GM21447 (cell line): ENCODE results near the gene CFAP107.
"Not testable (repeated sequence)": the region's sequence is repeated elsewhere in the genome, so short reads cannot be mapped to it uniquely, and the experiment has no call there.

Experiments
- ATAC-seq: cut with Tn5 transposase; IDR thresholded peaks from one replicate; pipeline ENCODE4 v1.9.1; 2021; ENCODE audit not compliant: unreplicated experiment

The CFAP107 gene, protein sequence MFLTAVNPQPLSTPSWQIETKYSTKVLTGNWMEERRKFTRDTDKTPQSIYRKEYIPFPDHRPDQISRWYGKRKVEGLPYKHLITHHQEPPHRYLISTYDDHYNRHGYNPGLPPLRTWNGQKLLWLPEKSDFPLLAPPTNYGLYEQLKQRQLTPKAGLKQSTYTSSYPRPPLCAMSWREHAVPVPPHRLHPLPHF

DNA sequence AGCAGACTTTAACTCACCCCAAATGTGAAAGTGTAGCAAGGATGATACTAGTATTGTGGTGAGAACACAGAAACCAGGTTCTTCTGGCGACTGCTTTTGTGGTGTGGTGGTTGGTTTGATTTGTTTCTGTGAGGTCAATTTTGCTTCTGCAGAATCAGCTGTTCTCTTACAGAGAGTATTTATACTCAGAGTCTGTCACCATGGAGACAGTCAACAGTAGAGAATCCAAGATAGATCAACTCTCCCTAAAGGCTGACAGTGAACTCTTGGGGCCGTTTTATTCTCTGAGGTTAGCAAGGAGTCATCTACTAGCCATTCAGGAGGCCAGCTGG is at the start of gene CFAP107:
Gene CFAP107, plus strand, starts transcription at position 209 of the 332 bp plus-strand sequence. CDS start 231 bp downstream, outside the sequence.
- ATAC-seq, result no peak

DNA sequence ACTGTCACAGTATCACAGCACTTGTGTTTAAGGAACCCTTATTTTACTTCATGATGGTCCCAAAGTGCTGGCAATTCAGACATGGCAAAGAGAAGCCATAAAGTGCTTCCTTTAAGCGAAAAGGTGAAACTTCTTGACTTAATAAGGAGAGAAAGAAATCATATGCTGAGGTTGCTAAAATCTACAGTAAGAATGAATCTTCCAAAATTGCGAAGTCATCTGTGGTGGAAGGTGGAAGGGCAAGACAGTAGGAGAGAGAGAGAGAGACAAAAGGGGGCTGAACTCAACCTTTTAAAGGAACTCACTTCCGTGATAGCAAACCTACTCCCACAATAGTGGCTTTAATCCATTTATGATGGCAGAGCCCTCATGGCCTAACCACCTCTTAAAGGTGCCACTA is 49.3 kb upstream of the CFAP107 start:
- no peak for ATAC-seq

DNA sequence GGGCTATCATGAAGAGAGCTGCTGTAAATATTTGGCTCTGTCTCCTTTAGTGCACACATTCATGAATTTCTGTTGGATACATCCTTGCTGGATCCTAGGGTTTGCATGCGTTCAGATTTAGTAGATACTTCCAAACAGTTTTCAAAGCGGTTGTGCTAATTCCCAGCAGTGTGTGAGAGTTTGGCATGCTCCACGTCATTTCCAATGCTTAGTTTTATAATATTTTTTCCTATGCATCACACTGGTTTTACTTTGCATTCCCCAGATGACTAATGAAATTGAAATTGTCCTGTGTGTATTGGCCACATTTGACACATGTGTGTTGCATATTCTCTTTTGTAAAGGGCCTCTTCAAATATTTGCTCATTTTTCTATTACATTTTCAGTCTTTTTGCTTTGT is 48.6 kb upstream of the CFAP107 start:
- no peak for ATAC-seq

GRCh38 chr1:12703821-12704451 is 42.1 kb upstream of the CFAP107 start:
- no peak for ATAC-seq

GRCh38 chr1:12706061-12706460 is 39.9 kb upstream of the CFAP107 start:
- no peak for ATAC-seq

GRCh38 chr1:12708396-12709090 is 37.5 kb upstream of the CFAP107 start:
- ATAC-seq, result no peak

DNA sequence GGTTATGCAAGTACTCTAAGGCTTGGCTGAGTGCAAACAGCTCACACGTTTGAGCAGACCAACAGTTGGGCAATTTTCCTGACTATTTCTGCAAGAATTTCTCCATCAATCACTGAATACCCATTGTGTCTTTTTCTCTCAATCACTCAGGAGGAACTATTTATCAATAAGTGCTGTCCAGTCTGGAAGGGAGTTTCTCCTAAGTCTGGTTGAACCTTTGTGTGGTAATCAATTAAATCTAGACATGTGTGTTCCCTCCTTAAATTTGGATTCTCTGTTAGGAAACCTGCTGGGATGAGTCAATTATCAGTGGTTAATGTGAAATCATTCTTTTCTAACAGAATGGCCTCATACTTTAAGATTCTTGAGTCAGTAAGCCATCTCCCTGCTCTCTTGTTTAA is 36.9 kb upstream of the CFAP107 start:
- ATAC-seq, result no peak

DNA sequence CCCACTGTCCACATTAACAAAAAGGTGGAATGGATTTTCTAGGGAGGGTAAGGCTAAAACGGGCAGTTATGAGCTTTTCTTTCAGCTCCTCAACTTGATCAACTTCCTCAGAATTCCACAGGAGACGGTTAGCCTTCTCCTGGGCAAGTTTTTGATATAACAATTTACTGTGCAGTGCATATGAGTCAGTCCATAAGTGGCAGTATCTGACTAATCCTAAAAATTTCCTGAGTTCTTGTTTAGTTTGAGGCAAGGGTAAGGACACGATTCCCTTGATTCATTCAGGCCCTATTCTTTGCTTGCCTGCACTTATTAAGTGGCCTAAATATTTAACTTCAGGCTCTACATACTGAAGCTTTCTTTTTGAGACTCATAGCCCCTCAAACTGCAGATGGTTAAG is 36.3 kb upstream of the CFAP107 start:
- no peak for ATAC-seq

DNA sequence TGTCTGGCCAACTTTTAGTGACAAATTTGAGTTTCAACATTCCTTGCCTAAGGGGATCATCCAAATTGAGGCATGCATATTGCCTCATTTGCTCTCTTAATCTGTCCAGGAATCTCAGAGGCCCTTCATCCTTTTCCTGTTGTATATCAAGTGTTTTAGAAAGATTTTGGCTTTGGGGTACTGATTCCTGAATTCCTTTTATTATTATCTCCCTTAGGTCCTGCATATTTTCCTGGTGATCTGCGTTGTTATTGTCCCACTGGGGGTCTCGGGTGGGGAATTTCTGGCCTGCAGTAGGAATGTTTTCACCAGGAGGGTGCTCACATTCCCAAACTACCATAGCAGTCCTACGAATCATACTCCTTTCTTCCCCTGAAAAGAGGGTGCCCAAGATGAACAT is 34.5 kb upstream of the CFAP107 start:
- ATAC-seq, result no peak

GRCh38 chr1:12712076-12712475 is 33.9 kb upstream of the CFAP107 start:
- no peak for ATAC-seq

GRCh38 chr1:12712929-12713328 is 33.1 kb upstream of the CFAP107 start:
- no peak for ATAC-seq

DNA sequence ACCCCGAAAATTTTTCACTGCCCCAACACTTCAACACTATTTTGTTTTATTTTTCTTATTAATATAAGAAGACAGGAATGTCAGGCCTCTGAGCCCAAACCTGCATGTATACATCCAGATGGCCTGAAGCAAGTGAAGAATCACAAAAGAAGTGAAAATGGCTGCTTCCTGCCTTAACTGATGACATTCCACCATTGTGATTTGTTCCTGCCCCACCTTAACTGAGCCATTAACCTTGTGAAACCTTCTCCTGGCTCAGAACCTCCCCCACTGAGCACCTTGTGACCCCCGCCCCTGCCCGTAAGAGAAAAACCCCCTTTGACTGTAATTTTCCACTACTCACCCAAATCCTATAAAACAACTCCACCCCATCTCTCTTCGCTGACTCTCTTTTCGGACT is 32.3 kb upstream of the CFAP107 start:
- ATAC-seq, result not testable (repeated sequence)

- ATAC-seq, result no peak
Measured at GRCh38 chr1:12714710-12715475, 31.1 kb upstream of the CFAP107 start.

GRCh38 chr1:12715896-12716437 is 30.0 kb upstream of the CFAP107 start, which contains the start of gene AADACL3:
TSS of gene AADACL3 (plus strand) at chr1:12716110. CDS start at chr1:12716177, 67 bp downstream.
- ATAC-seq, result no peak

DNA sequence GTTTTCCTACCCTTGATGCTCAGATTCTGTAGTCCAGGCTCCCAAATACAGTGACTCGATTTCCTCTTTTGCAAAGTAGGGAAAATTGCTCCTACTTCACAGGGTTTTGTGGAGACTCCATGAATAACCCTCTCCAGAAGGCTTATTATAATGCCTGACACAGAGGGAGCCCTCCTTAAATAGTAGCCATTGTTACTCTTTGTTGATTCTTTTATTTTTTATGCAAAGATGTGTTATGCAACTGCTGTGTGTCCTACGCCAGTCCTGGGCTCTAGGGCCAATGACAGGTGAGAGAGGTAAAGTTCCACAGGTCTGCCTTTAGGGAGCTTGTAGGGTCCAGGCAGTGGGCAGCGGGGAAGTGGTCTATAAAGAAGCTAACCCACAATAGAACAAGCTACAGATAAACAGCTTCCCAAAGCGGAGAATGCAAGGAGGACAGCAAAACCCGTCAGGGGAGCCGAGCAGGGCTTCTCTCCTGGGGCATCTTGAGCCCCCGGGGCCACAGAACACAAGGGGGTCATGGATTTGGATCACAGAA is 28.6 kb upstream of the CFAP107 start:
- no peak for ATAC-seq

- ATAC-seq, result no peak
Measured at GRCh38 chr1:12722626-12723025, 23.4 kb upstream of the CFAP107 start.

DNA sequence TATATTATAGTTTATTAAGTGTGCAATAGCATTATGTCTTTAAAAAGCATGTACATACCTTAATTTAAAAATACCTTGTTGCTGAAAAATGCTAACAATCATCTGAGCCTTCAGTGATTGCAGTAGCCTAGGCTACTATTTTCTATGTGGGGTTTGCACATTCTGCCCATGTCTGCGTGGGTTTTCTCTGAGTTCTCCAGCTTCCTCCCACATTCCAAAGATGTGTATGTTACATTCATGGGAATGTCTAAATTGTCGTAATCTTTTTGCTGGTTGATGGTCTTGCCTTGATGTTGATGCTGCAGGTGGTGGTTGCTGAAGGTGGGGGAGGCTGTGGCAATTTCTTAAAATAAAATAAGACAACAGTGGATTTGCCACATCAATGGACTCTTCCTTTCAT is 17.6 kb upstream of the CFAP107 start:
- no peak for ATAC-seq

DNA sequence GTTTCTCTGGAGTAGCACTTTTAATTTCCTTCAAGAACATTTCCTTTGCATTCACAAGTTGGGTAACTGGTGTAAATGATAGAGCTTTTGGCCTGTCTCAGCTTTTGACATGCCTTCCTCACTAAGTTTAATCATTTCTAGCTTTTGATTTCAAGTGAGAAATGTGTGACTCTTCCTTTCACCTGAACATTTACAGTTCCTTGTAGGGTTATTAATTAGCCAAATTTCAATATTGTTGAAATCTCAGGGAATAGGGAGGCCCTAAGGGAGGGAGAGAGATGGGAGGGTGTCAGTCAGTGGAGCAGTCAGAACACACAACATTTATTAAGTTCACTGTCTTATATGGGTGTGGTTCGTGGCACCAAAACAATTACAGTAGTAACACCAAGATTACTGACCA is 15.8 kb upstream of the CFAP107 start:
- no peak for ATAC-seq

GRCh38 chr1:12731084-12731483 is 14.9 kb upstream of the CFAP107 start:
- ATAC-seq, result not testable (repeated sequence)

- ATAC-seq, result no peak
Measured at GRCh38 chr1:12734651-12735050, 11.3 kb upstream of the CFAP107 start.

- no peak for ATAC-seq
Measured at GRCh38 chr1:12738934-12739333, 7.1 kb upstream of the CFAP107 start.
